GM13976 (cell line): ENCODE measurements around the gene CLSTN3.

ENCODE experiments used
- DNase-seq: peaks from one replicate; pipeline ENCODE4 v3.0.0; 2012; ENCODE audit warnings: low spot score
- CTCF ChIP-seq: IDR thresholded peaks from 2 replicates; pipeline ENCODE4 v1.5.1; 2012; ENCODE audit warnings: borderline replicate concordance, mild to moderate bottlenecking; ENCODE audit not compliant: insufficient read depth; ENCODE audit errors: extremely low read depth, missing control alignments, control extremely low read depth
- in situ Hi-C: fragments of 300-500 bp; cut with MboI; formaldehyde crosslinking; loops from one replicate; pipeline ENCODE4 v1.12.0; 2022; ENCODE audit warnings: low sequenced_read_pairs, mixed read lengths, inconsistent platforms; ENCODE audit not compliant: unreplicated experiment

The CLSTN3 gene

GRCh38 chr12:7130701-7131501 lies 730 bp downstream of the CLSTN3 start:
- TF ChIP-seq CTCF, result no peak
- in situ Hi-C loops, result no loop called here
- DNase-seq, result peak; percentile 70

GRCh38 chr12:7131502-7131866 lies 1.3 kb downstream of the CLSTN3 start:
- no peak for TF ChIP-seq CTCF
- in situ Hi-C loops, result no loop called here
- DNase-seq, result no peak

GRCh38 chr12:7134396-7135166 lies 4.4 kb downstream of the CLSTN3 start:
- in situ Hi-C loops, result no loop called here
- no peak for TF ChIP-seq CTCF
- DNase-seq, result no peak

GRCh38 chr12:7136071-7136470 lies 5.9 kb downstream of the CLSTN3 start:
- TF ChIP-seq CTCF, result no peak
- in situ Hi-C loops, result no loop called here
- no peak for DNase-seq

GRCh38 chr12:7136676-7137075 lies 6.5 kb downstream of the CLSTN3 start:
- TF ChIP-seq CTCF, result no peak
- no peak for DNase-seq
- in situ Hi-C loops, result no loop called here

- DNase-seq, result no peak
- TF ChIP-seq CTCF, result no peak
- in situ Hi-C loops, result no loop called here
Measured at GRCh38 chr12:7137908-7138307, 7.7 kb downstream of the CLSTN3 start.
